ENCODE results near the gene CAMKV.

DNA sequence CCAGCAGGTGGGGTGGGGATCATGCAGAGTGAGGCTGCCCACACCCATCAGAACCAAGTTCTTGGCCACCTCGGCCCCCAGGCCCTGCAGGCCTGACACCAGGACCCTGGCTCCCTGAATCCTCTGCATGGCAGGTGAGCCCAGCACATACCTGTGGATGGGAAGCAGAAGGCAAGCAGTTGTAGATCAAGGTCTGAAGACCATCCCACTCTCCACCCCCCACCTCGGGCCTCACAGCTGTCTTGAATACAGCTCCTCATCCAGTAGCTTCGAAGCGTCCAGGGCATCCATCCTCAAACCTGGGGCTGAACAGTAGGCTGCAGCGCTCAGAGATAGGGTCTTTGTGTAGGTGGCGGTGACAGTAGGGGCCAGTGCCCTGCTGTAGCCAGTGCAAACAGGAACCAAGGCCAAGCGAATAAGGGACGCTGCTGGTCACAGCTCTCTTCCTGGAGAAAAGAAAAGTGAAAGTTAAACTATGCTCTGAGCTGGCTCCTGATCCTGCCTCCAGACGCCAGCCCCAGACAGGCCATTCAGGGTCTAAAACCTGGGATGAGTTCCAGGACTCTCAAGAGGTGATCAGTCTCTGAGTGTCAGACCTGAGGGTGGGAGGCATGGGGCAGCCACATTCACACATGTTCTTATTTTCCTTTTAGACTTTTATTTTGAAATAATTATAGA is 56.1 kb downstream of the CAMKV start, which contains the start of gene UBA7:
- TF ChIP-seq, protein P1, sequence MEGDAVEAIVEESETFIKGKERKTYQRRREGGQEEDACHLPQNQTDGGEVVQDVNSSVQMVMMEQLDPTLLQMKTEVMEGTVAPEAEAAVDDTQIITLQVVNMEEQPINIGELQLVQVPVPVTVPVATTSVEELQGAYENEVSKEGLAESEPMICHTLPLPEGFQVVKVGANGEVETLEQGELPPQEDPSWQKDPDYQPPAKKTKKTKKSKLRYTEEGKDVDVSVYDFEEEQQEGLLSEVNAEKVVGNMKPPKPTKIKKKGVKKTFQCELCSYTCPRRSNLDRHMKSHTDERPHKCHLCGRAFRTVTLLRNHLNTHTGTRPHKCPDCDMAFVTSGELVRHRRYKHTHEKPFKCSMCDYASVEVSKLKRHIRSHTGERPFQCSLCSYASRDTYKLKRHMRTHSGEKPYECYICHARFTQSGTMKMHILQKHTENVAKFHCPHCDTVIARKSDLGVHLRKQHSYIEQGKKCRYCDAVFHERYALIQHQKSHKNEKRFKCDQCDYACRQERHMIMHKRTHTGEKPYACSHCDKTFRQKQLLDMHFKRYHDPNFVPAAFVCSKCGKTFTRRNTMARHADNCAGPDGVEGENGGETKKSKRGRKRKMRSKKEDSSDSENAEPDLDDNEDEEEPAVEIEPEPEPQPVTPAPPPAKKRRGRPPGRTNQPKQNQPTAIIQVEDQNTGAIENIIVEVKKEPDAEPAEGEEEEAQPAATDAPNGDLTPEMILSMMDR (IDR thresholded peaks at IDR 0.05): no peak
- no peak for TF ChIP-seq POLR2A (IDR thresholded peaks at IDR 0.05)
